Measurements from ENCODE around the gene HIPK2.

Gene HIPK2

DNA sequence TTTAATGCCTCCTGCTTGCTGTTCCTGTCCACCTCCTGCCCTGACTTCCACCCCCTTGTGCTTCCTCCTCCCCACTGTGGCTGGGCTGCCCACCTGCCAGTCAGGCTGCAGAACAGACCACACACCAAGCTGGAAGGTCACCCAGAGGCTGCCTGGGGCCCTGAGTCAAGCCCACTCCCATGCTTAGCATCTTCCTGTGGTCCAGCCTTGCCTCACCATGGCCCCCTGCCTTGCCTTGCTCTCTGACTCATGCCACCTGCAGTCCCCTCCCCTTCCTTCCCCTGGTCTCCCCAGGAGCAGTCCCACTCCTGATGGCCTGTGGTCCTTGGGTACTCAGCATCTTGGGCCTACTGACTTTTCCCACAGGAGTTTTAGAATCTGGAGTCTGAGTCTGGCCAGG, 252.0 kb downstream of the HIPK2 start:
- no peak for DNase-seq

DNA sequence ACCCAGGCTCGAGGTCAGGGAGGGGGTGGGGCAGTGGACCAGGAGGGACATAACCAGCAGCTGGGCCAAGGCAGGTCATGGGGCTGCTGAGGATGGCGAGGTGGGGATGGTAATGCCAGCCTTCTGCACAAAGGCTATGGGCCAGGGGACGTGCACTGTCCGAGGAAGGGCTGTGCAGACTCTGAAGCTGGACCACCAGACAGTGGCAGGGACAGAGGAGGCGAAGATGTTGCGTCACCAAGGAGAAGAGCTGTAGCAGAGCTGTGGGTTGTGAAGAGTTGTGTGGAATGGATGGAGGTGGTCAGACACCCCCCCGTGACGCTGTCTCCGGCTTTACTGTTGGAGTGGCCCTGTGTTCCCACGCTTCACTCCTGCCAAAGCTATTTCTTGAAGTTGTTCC, 252.6 kb downstream of the HIPK2 start:
- DNase-seq: no peak

DNA sequence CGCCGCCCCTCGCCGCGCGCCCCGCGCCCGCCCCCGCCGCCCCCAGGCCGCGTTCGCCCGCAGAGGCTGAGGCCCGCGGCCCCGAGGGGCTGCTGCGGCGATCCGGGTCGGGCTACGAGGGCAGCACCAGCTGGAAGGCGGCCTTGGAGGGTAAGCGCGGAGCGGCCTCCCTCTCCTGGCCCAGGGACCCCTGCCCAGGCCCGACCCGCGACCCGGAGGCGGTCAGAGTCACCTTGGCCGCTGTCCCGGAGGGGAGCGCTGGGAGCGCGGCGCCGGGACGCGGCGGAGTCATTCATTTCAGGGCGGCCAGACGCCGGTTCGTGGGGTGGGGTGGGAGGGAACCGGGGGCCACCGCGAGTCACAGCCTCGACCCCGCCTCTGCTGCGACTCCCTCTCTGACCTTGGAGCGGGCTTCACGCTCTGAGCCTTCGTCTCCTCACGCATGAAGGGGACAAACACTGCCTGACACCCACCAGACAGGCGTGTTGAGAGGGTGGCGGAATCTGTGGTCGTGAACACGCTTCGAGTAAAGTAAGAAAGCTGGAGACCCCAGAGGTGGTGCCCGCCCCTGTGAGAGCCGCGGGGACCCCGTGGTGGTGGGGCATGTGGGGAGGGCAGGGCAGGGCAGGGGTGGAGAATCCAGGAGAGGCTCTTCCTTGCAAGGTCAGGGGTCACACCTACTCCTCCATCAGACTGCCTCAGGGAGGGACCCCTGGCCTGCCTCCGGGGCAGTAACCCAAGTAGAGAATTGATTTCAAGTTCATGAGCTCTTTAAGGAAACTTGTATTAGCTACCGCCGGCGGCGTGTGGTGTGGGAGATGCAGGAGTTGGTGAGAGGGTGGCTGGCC, 253.6 kb downstream of the HIPK2 start:
- DNase-seq: no peak

DNA sequence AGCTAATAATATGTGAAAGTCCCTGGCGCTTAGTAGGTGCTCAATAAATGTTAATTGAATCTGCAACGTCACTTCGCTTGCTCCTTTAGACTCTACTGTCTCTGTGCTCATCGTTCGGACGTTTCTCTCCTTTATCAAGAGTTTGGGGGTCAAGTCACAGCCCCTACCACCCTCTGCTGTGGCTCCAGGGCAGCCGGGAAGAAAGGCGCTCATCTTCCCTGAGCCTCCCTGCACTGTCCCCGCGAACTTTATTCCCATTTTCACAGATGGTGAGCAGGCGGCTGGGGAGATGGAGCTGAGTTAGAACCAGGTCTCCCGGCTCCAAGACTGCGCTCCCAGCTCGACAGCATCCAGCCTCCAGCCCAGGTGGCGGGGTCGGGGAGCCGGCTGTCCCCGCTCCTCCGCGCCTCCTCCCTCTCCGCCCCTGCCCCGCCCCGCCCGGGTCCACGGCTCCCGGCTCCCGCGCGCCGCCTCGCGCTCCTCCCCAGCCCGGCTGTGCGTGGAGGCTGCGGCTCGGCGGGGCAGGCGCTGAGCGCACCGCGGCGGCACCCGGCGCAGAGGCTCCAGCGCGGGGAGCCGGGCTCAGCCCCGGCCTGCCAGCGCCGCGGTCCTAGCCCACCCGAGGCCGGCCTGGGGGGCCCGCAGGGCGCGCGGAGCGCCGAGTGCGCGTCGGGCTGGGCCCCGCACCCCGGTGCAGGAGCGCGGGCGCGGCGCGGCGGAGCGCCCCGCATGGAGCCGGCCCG, 254.4 kb downstream of the HIPK2 start, which contains the start of gene CLEC2L:
TSS of gene CLEC2L (plus strand) at position 487 of the 743 bp plus-strand sequence. CDS start at position 730, 243 bp downstream.
- DNase-seq: no peak

DNA sequence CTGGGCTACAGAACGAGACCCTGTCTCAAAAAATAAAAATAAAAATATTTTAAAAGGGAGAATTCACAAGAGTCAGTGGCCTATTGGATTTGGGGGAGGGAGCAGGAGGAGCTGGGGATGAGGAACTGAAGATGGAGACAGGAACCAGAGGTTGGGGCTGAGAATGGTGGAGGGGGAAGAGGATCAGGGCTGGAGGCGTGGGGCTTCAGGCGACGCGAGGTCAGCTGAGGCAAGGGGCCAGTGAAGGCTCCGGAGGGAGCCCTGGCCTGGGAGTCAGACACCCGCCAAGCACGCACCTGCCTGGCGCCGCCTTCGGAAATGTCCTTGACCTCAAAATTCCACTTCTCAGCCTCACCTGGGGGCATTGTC, 255.0 kb downstream of the HIPK2 start:
- DNase-seq: no peak

DNA sequence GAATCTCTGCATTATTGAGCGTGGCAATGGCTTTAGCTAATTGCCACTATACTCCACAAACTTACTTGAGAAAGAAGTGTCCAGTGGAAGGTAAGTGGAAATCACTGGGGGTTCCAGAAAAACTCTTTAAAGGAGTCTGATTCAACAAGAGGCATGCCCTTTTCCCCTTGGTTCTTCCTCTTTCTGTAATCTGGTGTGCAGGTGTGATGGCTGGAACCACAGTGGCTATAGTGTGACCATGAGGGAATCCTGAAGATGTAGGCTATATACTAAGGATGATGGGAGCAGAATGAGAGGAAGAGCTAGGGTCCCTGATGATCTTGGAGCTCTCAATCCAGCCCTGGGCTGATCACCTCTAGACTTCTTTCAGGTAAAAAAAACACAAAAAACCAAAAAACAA, 256.4 kb downstream of the HIPK2 start:
- no peak for DNase-seq

DNA sequence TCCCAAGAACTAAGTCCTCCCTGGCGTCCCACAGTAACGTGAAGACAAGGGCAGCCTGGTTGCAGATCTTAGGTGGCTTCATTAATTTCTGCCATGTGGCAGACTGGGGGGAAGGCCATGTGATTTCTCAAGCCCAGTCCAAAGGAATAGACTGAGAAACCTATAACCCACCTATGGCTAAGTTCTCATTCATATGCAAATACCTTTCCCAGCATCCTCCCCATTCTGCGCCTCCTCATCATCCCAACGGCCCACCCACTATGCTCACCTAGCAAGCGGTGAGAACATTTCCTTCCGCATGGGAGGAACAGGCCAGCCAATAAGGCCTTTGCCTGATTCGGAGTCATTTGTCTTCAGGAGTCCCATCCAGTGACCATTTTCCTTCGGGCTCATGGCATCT, 262.5 kb downstream of the HIPK2 start:
- DNase-seq: no peak

All from NCI-H446 treated with DMSO at 0.1 percent for 48 hours (cell line).